ENCODE data around the gene ERICH3. TPM values are rescaled to one million over a fixed set of nuclear protein-coding genes. Genes with fewer than 3 reads are reported as not detected.

ERICH3 gene
- total RNA-seq, 1 experiment from 2014 or later, result not detected

DNA sequence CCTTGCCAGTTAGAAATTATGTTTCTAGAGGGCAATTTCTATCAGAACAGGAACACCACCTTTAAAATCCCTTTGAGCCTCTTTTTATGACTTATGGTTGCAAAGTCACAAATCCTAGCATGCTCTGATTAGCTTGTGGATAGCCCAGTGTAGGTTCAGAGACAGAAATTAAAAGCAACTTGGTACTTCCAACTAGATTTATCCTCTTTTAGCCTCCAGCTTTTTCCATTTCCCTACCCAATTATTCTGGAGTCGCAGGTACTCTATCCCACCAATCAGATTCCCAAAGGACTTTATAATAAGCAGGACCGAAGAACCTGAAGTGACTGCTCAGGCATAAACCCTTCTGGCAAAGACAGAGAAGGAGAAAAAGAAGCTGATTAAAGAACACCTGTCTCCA is 127.8 kb downstream of the ERICH3 start:
- Mint-ChIP-seq H3K9me3 (no peaks in the 10 kb centered on the region), H3K36me3 (ENCODE audit: insufficient read depth in 1 of 3, low read depth in 3 of 3) (no peaks in the 10 kb centered on the region), H3K27me3 (ENCODE audit: low read depth) (no peaks in the 10 kb centered on the region), H3K4me1 (no peaks in the 10 kb centered on the region), H3K4me3 (no peak overlapping the region), H3K27ac (no peak overlapping the region)
- Histone ChIP-seq H3K23me2 (ENCODE audit: insufficient read length, low read depth, low read length, poor library complexity, severe bottlenecking) (no peaks in the 10 kb centered on the region), H3K27ac (ENCODE audit: insufficient read length, low read depth, low read length) (no peak overlapping the region), H3K56ac (ENCODE audit: insufficient read length, low read depth, low read length) (no peak overlapping the region), H3K23ac (ENCODE audit: insufficient read length, low read depth, low read length) (no peak overlapping the region), H3K4ac (ENCODE audit: low read depth, low read length) (no peak overlapping the region), H4K8ac (replicated peaks; ENCODE audit: insufficient read length, low read depth, low read length) (no peak overlapping the region), H2BK12ac (ENCODE audit: insufficient read length, low read depth, low read length) (no peak overlapping the region), H4K91ac (ENCODE audit: insufficient read length, low read depth, low read length) (no peak overlapping the region), H3K4me2 (ENCODE audit: insufficient read depth, insufficient read length, low read length) (no peak overlapping the region), H2BK5ac (ENCODE audit: insufficient read length, low read length) (no peak overlapping the region), H4K20me1 (ENCODE audit: control insufficient read depth, insufficient read depth, insufficient read length) (no peaks in the 10 kb centered on the region), H3K4me1 (ENCODE audit: insufficient read depth, low read length) (no peaks in the 10 kb centered on the region; the same call in 1 of the 2 replicates), H2BK20ac (ENCODE audit: low read depth, low read length, poor library complexity, severe bottlenecking) (no peak overlapping the region), H3K18ac (ENCODE audit: insufficient read length, low read depth, low read length) (no peak overlapping the region), H3K27me3 (ENCODE audit: insufficient read depth, low read length) (no peaks in the 10 kb centered on the region), H4K5ac (ENCODE audit: insufficient read length, low read depth, low read length) (no peak overlapping the region), H2BK120ac (ENCODE audit: low read depth, low read length, poor library complexity, severe bottlenecking) (no peak overlapping the region), H2AK5ac (ENCODE audit: insufficient read length, low read length) (no peak overlapping the region), H3K9ac (ENCODE audit: extremely low read depth, insufficient read length, low read length) (no peak overlapping the region), H3K79me1 (ENCODE audit: insufficient read depth, low read depth, low read length, poor library complexity, severe bottlenecking) (no peaks in the 10 kb centered on the region), H3K9me3 (ENCODE audit: control insufficient read depth, low read depth, low read length) (no peaks in the 10 kb centered on the region), H3T11ph (ENCODE audit: low read length) (no peak overlapping the region), H3K79me2 (ENCODE audit: insufficient read depth, low read length) (no peaks in the 10 kb centered on the region), H2BK15ac (ENCODE audit: low read depth, low read length) (no peak overlapping the region), H2AFZ (ENCODE audit: low read length) (no peak overlapping the region), H3K14ac (ENCODE audit: insufficient read depth, low read length) (no peak overlapping the region)
- no CpG with 5 or more reads among the region's 2 CpGs for WGBS (ENCODE audit: extremely low coverage, insufficient read length, low lambda C conversion rate)
- DNase-seq, result no peak
- TF ChIP-seq, protein P1, sequence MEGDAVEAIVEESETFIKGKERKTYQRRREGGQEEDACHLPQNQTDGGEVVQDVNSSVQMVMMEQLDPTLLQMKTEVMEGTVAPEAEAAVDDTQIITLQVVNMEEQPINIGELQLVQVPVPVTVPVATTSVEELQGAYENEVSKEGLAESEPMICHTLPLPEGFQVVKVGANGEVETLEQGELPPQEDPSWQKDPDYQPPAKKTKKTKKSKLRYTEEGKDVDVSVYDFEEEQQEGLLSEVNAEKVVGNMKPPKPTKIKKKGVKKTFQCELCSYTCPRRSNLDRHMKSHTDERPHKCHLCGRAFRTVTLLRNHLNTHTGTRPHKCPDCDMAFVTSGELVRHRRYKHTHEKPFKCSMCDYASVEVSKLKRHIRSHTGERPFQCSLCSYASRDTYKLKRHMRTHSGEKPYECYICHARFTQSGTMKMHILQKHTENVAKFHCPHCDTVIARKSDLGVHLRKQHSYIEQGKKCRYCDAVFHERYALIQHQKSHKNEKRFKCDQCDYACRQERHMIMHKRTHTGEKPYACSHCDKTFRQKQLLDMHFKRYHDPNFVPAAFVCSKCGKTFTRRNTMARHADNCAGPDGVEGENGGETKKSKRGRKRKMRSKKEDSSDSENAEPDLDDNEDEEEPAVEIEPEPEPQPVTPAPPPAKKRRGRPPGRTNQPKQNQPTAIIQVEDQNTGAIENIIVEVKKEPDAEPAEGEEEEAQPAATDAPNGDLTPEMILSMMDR (conservative IDR thresholded peaks at IDR 0.05), result no peak

Data from H9 (cell line).